Right lobe of liver (tissue), 6 donors: ENCODE measurements around the gene IGFALS. TPM values are rescaled to one million over a fixed set of nuclear protein-coding genes. Genes with fewer than 3 reads are reported as not detected.
A peak's percentile ranks its signal among the peaks of the same experiment; 100 is the strongest.

Experiments
- ATAC-seq, 4 donors: fragments of 200-7000 bp; cut with Tn5 transposase; one replicate each; pipeline ENCODE4 v1.9.1; 2020; ENCODE audit warnings: mild to moderate bottlenecking in 4 of 4, moderate library complexity in 4 of 4
- DNase-seq, 3 donors: peaks; one replicate each; pipeline ENCODE4 v3.0.0-alpha.2; 2020
- H3K27ac ChIP-seq, 3 donors: fragments of 200-600 bp; one replicate each; pipeline ENCODE4 v1.8.0; 2022
- H3K27me3 ChIP-seq, 2 donors: fragments of 200-600 bp; one replicate each; pipeline ENCODE4 v1.8.0; 2022
- H3K36me3 ChIP-seq, 4 donors: fragments of 200-600 bp; sonication (generic) in 1 of 4; one replicate each; pipeline versions ENCODE4 v1.5.1 to v1.8.0; 2017 to 2022; ENCODE audit warnings: control low read depth in 1 of 4
- H3K4me1 ChIP-seq, 4 donors: fragments of 200-600 bp; sonication (generic) in 1 of 4; one replicate each; pipeline versions ENCODE4 v1.5.1 to v1.8.0; 2017 to 2022; ENCODE audit warnings: control low read depth in 1 of 4
- H3K4me3 ChIP-seq, 3 donors: fragments of 200-600 bp; one replicate each; pipeline ENCODE4 v1.8.0; 2022
- H3K9me3 ChIP-seq, 4 donors: fragments of 200-600 bp; sonication (generic) in 1 of 4; one replicate each; pipeline versions ENCODE4 v1.5.1 to v1.8.0; 2017 to 2022; ENCODE audit warnings: control low read depth in 1 of 4
- POLR2A ChIP-seq: fragments of 450-650 bp; IDR thresholded peaks from one replicate; pipeline ENCODE4 v1.6.1; 2017; ENCODE audit warnings: antibody characterized with exemption, mild to moderate bottlenecking
- WGBS: methylation state at CpG from one replicate; pipeline ENCODE4 v1.1.6; 2018; ENCODE audit warnings: low coverage, low lambda C conversion rate; ENCODE audit not compliant: insufficient coverage; ENCODE audit errors: missing lambda C conversion rate; 5-methylcytosine and 5-hydroxymethylcytosine counted together
- intact Hi-C, 2 donors: fragments of 100-400 bp; cut with DNase I; formaldehyde crosslinking; loops; one replicate each; pipeline versions ENCODE4 v1.11.2 to v1.14.1; 2022
- total RNA-seq, 6 experiments: library from RNA; depleted of rRNA in 2 of 6; stranded (reverse); fragments of >200 nt in 2 of 6; fragmentation: NEBNext Ultra II Directional in 3 of 6; extraction: Animal tissue kit (Norgen Biotek cat#: 25700) in 3 of 6; gene quantifications; one replicate each; pipeline versions ENCODE4 v1.1.0 to v1.2.4, GENCODE V29; 2016 to 2023
- TF ChIP-seq, protein P1 (sequence below), 4 donors: fragments of 200-600 bp in 3 of 4; fragments of 450-650 bp in 1 of 4; IDR thresholded peaks; one replicate each; pipeline versions ENCODE4 v1.5.1 to v1.8.0; 2016 to 2022; ENCODE audit warnings: antibody characterized with exemption in 4 of 4, mild to moderate bottlenecking in 2 of 4
- donor health status: DM: no; HTN: yes; CAD: no.
- donor health status: DM: no; HTN: no; CAD: no.
- donor health status: DM: no; HTN: no; CAD: no.
- donor health status: DM: no; HTN: yes; CAD: no.
- donor health status: DM: no; HTN: yes; CAD: no.

Gene IGFALS
- total RNA-seq, 6 experiments from 2014 or later, result 38.7 to 124 (median 85.3) TPM

- TF ChIP-seq POLR2A, result peak; percentile 2
- TF ChIP-seq, protein P1, sequence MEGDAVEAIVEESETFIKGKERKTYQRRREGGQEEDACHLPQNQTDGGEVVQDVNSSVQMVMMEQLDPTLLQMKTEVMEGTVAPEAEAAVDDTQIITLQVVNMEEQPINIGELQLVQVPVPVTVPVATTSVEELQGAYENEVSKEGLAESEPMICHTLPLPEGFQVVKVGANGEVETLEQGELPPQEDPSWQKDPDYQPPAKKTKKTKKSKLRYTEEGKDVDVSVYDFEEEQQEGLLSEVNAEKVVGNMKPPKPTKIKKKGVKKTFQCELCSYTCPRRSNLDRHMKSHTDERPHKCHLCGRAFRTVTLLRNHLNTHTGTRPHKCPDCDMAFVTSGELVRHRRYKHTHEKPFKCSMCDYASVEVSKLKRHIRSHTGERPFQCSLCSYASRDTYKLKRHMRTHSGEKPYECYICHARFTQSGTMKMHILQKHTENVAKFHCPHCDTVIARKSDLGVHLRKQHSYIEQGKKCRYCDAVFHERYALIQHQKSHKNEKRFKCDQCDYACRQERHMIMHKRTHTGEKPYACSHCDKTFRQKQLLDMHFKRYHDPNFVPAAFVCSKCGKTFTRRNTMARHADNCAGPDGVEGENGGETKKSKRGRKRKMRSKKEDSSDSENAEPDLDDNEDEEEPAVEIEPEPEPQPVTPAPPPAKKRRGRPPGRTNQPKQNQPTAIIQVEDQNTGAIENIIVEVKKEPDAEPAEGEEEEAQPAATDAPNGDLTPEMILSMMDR (IDR thresholded peaks at IDR 0.05), result no peak
- peaks cover 0 to 22% (median 4%) of the 10 kb centered on the region in 4 donors for H3K36me3 ChIP-seq
- H3K27me3 ChIP-seq, result no peaks in the 10 kb centered on the region
- intact Hi-C loops, result loop anchor here in 1 of 2 donors (5.0 kb wide), 1 partner anchor 45 kb away; no protein-coding TSS in a partner anchor
- DNase-seq, result peak in 2 of 3 donors; percentile 53
- 77% methylated on average over 13 of the region's 36 CpGs for WGBS
- peaks cover 0 to 41% (median 17%) of the 10 kb centered on the region in 4 donors for H3K4me1 ChIP-seq
- no peak overlapping the region for H3K27ac ChIP-seq
- no peak overlapping the region for H3K4me3 ChIP-seq
- H3K9me3 ChIP-seq, result no peaks in the 10 kb centered on the region
- no peak for ATAC-seq
These were observed 15.9 kb downstream of the IGFALS start for GRCh38 chr16:1777375-1778199.

DNA sequence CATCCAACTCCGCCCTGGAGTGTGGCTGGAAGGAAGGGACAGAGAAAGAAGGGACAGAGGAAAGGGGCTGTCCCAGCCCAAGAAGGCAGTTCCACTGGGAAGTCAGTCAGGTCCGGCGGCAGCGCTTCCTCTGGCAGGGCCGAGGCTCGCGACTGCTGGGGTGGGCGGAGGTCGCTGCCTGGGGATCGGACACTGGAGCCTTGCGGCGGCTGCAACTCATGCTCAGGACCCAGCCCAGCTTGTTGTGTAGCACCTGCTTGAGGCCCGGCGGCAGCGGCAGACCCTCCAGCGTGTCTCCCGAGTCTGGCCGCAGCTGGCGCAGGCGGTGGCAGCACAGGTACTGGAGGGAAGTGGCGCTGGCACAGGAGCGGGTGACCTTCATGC lies 16.5 kb downstream of the IGFALS start:
- peak in 2 of 3 donors; percentile 33 to 58 for DNase-seq
- Histone ChIP-seq H3K27ac (no peak overlapping the region), H3K9me3 (no peaks in the 10 kb centered on the region), H3K27me3 (no peaks in the 10 kb centered on the region), H3K36me3 (peaks cover 0 to 22% (median 4%) of the 10 kb centered on the region in 4 donors), H3K4me3 (no peak overlapping the region), H3K4me1 (peaks cover 0 to 41% (median 17%) of the 10 kb centered on the region in 4 donors)
- no peak for ATAC-seq
- WGBS, result 82% methylated on average over 6 of the region's 22 CpGs
- no peak for TF ChIP-seq POLR2A
- TF ChIP-seq, protein P1 (IDR thresholded peaks at IDR 0.05), result no peak
- intact Hi-C loops, result loop anchor here in 1 of 2 donors (5.0 kb wide), 1 partner anchor 45 kb away; no protein-coding TSS in a partner anchor

DNA sequence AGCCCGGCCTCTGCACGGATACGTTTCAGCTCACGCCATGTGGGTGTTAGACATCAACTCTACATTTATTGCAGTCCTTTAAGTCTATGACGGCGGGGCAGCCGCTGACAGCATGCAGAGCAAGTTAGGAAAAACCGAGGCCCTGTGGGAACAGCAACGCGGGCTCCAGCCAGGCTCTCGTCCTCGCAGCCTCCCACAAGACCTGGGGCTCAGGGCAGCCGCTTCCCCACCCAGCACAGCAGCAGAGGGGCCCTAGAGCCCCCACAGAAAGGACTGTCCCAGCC lies 16.9 kb downstream of the IGFALS start:
- Histone ChIP-seq H3K4me3 (no peak overlapping the region), H3K4me1 (peaks cover 0 to 38% (median 17%) of the 10 kb centered on the region in 4 donors), H3K36me3 (peaks cover 0 to 22% (median 4%) of the 10 kb centered on the region in 4 donors), H3K27me3 (no peaks in the 10 kb centered on the region), H3K9me3 (no peaks in the 10 kb centered on the region), H3K27ac (no peak overlapping the region)
- TF ChIP-seq, protein P1 (IDR thresholded peaks at IDR 0.05), result no peak
- no peak for TF ChIP-seq POLR2A
- ATAC-seq (no peak), DNase-seq (peak in 1 of 3 donors; percentile 45)
- intact Hi-C loops, result loop anchor here in 1 of 2 donors (5.0 kb wide), 1 partner anchor 46 kb away; no protein-coding TSS in a partner anchor
- WGBS, result 92% methylated on average over 5 of the region's 13 CpGs

- WGBS, result 73% methylated on average over 2 of the region's 28 CpGs
- intact Hi-C loops, result loop anchor here in 1 of 2 donors (5.0 kb wide), 1 partner anchor 46 kb away; no protein-coding TSS in a partner anchor
- H3K4me3 ChIP-seq, result no peak overlapping the region
- H3K4me1 ChIP-seq, result peaks cover 0 to 33% (median 14%) of the 10 kb centered on the region in 4 donors
- no peaks in the 10 kb centered on the region for H3K27me3 ChIP-seq
- H3K27ac ChIP-seq, result no peak overlapping the region
- TF ChIP-seq POLR2A, result no peak
- TF ChIP-seq, protein P1 (IDR thresholded peaks at IDR 0.05), result no peak
- H3K36me3 ChIP-seq, result peaks cover 0 to 22% (median 4%) of the 10 kb centered on the region in 4 donors
- H3K9me3 ChIP-seq, result no peaks in the 10 kb centered on the region
- no peak for ATAC-seq
- peak in 2 of 3 donors; percentile 49 to 56 for DNase-seq
These were observed 17.4 kb downstream of the IGFALS start for GRCh38 chr16:1775846-1776671.
